Measurements from ENCODE around the gene CIAO2A. TPM values are rescaled to one million over a fixed set of nuclear protein-coding genes. Genes with fewer than 3 reads are reported as not detected.
"Not testable (repeated sequence)": the region's sequence is repeated elsewhere in the genome, so short reads cannot be mapped to it uniquely, and the experiment has no call there.

CIAO2A gene, protein sequence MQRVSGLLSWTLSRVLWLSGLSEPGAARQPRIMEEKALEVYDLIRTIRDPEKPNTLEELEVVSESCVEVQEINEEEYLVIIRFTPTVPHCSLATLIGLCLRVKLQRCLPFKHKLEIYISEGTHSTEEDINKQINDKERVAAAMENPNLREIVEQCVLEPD
- polyA plus RNA-seq (2013, experiment 1 of 2; ENCODE audit: insufficient read length): 39.3 TPM
- polyA plus RNA-seq (2013, experiment 2 of 2; ENCODE audit: insufficient read length): 25.0 TPM

DNA sequence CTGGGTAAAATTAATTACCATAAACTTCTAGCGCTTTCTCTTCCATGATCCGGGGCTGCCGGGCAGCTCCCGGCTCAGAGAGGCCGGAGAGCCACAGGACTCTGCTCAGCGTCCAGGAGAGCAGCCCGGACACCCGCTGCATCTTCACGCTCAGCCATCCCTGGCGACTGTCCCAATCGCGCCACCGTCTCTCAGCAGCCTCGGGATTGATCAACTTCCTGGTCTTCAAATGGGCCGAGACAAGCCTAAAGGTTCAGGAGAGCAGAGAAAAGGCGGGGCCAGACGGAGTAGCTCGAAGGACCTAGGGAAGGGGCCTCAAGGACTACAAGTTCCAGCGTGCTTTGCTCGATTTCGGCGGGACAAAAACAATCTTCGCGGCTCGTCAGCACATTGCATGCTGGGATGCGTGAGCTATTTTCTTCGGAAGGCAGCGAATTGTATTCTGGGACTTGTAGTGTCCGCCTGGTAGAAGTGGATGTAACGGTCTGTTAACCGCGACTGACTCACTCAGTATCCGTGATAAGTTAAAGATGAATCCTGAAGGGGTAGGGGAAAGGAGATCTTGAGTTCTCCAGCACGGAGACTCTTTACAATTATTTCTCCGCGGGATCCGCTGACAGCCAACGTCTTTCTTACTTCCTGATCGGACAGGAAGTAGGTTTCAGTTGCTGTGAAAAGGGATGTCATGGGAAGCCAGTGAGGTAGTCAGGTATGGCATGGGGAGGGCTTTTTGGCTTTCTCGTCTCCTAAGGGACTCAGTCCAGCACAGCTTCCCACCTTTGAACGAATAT lies at the start of gene CIAO2A:
Gene CIAO2A (minus strand): TSS at position 212 of the 791 bp plus-strand sequence. CDS start 70 bp downstream, at position 142.
- peak; percentile 99 for DNase-seq

DNA sequence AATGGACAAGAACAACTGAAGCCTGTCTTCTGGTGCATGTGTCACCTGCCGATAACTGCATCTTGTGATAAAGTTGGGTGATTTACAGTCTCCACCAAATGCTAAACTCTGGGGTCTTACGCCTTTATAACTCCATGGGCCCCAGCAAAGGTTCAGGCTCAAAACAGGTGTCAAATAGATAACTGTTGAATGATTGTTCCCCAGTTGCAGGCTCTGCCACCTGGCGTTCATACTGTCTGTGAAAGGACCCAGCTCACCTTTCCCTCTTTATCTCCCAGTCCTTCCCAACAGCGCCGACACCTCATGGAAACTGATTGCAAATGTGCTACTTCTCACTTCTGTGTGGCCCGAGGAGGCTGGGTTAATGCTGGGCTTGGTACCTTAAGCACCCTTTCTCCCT lies 49.6 kb upstream of the CIAO2A start:
- no peak for DNase-seq

DNA sequence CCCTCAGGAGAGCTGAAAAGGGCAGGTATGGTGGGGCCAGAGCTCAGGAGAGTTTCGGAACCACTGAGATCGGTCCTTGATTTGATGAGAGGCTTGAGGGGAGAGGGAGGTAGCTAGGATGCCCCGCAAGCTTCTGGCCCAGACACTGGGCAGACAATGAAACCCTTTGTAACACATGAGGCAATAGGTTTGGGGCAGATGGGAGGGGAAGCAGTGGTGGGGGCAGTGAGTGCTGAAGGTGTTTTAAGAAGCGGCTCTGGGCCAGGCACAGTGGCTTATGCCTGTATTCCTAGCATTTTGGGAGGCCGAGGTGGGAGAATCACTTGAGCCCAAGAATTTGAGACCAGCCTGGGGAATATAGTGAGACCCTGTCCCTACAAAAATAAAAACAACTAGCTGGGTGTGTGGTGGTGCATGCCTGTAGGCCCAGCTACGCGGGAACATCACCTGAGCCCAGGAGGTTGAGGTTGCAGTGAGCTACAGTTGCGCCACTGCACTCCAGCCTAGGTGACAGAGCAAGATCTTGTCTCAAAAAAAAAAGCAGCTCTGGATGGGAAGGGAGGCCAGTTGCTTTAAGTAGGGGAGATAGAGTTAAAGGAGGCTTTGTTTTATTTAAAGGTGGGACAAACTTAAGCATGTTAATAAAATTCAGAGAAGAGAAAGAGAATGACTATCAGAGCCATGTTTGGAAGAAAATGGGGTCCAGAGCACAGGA lies 48.3 kb upstream of the CIAO2A start:
- no peak for DNase-seq

DNA sequence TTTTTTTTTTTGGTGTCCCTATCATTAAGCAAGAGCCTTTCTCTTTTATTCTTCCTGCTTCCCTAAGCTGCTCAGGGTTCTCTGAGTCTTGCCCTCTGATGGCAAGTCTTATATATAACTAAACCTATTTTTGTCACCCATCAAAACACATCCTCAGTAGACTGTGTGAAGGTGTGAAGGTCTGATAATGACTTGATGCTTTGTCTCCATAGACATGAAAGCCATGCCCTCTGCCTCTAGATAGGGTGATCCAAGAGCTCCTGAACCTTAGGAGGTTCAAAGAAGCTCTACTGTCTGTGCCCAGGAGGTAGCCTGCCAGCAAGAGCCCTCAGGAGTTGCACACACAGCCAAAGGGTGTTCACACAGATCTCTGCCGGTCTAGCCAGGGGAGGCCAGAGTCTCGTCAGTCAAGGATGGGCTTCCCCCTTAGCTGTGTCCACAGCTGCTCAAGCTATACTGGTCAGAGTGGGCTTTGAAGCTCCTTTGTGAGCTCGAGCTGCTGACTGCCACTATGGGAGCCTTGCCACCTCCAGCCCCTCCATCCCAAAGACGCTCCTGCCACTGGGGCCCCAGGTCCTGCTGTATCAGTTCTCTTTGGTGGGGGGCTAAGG lies 44.8 kb upstream of the CIAO2A start:
- no peak for DNase-seq

DNA sequence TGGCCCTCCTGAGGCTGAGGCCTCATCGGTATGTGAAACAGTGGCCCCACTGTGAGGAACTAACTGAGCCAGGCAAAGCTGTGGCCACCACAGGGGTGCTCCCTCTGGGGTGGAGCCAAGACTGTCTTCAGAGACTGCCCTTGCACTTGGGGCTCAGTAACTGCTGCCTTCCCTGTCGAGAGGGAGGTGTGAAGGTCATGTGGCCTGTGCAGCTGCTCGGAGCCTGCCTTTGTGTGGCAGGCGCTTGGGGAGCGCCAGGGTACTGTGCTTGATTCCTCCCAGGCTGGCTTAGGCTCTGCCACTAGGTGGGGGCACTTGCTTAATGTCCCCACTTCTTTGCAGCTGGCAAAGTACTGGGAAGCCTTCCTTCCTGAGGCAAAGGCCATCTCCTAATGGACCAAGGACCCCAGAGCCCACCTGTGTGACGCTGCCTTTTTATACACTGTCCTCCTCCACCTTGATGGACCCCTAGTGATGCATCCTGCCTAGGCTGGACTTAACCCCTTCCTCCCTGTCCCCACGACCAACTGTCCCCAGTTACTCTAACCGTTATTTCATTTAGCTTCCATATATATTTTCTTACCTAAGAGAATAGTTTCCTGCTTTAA lies 43.7 kb upstream of the CIAO2A start:
- DNase-seq: no peak

DNA sequence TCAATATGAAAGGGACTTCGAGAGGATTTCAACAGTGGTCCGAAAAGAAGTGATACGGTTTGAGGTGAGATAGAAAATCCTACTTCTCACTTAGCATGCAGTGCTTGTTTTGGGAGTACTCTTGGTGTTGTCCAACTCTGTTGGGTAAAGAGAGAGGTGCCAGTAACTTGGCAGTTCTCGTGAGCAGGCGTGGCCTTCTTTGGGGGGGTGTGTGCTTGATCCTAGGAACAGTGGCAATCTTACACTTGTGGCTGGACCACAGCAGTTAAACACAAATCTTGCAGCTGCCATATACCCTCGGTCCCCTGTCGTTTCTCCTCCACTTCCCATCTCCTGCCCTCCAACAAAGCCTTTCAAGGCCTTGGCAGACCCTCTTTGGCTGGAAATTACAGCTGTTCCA lies 42.7 kb upstream of the CIAO2A start:
- no peak for DNase-seq

DNA sequence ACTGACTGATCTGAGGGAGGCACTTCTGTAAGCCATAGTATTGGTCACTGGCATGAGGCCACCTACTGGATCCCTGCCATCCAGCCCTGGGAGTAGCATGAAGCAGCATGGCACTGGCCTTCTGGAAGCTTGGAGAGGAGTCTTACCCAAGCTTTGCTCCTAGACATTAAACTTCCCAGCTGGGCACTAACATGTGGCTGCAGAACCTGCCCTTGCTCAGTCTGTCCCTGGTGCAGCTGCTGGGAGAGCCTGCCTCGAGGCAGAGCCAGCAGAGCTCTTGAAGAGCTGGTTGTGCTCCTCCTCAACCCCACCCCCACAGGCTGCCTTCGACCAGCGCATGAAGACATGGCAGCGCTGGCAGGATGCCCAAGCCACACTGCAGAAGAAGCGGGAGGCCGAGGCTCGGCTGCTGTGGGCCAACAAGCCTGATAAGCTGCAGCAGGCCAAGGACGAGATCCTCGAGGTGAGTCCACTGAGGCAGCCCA lies 40.7 kb upstream of the CIAO2A start:
- no peak for DNase-seq

DNA sequence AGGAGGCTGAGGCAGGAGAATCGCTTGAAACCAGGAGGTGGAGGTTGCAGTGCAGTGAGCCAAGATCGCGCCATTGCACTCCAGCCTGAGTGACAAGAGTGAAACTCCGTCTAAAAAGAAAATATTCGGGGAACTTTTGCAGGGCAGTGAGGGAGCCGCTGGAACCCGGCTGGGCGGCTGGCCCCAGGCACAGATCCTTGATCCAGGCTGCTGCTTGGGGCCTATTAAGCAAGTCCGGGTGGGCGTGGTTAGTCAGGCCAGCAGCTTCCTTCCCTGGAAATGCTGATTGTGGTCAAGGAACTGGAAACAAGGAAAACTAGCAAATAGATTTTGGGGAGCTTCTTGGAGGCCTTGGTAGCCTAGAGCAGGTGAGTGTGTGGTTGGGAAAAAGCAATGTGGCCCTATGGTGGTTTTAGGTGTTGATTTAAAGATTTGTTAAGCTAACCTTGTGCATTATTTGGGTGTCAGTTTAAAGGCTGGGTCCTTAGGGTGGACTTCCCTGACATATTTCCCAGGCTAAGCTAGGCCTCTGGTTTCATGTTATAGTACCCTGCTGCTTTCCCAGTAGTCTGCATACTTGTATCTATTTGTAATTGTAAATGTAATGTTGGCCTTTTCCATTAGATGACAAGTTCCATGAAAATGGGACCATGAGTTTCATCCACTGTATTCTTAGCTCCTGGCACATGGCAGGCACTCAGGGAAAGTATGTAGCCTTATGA lies 40.1 kb upstream of the CIAO2A start:
- DNase-seq: no peak

DNA sequence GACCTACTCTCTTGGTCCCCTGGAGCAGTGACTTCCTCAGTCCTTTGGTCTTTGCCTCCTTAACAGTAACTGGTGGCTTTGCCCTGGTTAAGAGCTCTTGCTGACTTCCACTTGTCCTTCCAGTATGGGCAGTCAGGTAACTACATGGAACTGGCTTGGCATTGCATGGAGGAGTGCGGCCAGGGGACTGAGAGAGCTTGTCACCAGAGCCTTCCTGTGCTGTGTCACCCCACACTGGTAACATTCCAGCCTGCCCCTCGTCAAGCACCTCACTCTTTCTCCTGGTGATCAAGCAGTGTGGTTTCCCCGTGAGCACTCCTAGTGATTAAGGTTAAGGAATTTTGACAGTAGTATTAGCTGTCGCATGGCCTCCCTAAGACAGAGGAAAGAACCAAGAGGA lies 38.6 kb upstream of the CIAO2A start:
- no peak for DNase-seq

DNA sequence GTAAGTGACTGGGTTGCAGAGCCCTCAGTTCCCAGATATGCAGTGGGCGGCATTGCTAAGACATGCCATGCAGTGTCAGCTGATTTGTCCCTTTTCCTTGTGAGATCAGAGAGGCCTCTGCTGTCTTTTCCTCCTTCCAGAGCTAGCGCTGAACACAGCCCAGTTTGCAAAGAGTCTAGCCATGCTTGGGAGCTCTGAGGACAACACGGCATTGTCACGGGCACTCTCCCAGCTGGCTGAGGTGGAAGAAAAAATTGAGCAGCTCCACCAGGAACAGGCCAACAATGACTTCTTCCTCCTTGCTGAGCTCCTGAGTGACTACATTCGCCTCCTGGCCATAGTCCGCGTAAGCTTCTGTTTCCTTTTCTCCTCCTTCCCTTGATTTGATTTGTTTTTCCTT lies 37.9 kb upstream of the CIAO2A start:
- DNase-seq: no peak

DNA sequence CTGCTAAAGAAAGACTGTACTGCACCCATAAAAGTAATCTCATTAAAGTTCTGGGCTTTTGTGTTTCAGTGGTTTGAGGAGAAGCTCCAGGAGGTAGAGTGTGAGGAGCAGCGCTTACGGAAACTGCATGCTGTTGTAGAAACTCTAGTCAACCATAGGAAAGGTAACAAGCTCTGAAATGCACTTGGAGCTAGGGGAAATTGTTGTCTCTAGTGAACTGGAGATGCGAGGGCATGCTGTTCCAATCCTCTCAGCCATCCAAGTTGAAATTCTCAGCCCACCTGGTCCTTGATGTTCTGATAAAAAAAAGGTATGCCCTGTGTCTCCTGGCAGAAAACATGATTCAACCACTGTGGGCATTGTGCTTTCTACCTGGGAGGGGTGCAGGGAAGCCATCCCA lies 36.5 kb upstream of the CIAO2A start:
- no peak for DNase-seq

DNA sequence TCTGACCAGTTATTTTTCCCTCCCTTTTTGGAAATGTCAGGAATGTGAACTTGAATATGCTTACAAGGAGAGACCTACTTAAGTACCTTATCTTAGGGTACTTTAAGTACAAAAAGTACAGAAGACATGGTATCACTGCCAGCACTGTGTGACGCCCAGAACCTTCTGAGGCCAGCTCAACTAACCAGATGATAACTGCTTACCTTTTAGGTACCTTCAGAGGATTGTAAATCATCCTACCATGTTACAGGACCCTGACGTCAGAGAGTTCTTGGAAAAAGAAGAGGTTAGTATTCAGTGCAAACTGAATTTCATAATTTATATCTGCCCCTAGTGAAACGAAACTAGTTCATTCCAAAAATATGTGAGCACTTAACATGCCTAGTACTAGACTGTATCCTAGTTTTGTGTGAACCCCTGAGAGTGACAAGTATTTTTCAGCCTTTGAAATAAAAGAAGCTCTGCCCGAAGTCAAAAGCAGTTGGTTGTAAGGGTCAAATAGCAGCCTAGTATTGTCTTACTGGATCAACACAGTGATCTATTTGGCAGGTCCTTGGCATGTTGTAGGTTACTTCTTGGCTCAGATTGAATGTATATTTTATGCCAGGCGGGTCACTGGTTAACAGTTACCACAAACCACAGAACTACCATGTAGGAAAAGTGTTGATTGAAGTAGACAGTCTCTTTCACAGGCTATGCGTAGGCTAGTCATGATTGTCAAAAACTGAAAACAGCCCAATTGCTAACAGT lies 34.1 kb upstream of the CIAO2A start:
- DNase-seq: no peak

DNA sequence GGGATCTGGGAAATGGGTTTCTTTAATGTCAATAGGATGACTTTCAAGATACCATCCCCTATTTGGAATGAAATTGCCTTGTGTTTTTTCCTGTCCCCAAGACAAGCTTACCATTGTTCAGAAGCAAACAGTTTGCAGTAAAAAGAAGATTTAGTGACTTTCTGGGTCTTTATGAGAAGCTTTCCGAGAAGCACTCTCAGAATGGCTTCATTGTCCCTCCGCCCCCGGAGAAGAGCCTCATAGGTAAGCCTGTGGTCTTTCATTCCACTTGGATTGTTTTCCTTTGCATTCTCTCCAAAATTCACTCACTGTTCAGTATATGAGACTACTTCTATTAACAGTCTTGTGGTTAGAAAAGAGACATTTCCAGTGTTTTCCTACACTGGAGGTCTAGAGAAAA lies 32.3 kb upstream of the CIAO2A start:
- DNase-seq: no peak

DNA sequence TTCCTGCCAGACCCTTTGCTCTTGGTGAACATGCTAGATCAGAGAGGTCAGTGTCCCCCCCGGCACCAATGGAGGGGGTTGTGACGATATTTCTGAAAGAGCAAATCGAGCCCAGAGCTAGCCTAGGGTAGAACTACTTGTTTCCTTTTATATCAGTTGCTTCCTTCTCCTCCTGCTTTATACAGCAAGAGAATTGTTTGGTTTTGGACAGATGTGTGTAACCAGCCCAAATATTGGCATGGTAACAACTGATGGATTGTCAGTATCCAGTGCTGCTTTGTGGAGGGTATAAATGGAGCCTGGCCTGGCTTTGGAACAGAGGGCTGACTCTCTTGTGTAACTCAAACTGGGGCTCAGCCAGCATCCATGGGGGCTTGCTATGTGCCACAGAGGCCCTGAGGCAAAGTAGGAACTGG lies 29.3 kb upstream of the CIAO2A start:
- no peak for DNase-seq

DNA sequence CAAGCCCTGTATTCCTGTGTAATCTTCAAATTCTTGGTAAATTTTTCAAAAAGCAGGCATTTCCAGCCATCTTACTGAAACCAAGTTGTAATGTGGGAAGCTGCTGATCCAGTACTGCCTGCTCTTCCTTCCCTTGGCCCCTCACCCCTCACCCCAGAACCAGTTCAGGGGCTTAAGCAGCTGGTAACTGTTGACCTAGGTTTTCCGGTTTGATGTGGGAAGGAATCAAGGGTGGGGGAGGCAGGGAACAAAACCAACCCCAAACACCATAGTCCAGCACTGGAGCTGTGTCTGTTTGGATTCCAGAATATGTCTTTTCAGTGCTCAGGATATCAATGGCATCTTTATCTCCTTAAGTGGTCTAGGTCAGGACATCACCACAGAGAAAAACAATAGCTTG lies 28.8 kb upstream of the CIAO2A start:
- no peak for DNase-seq

DNA sequence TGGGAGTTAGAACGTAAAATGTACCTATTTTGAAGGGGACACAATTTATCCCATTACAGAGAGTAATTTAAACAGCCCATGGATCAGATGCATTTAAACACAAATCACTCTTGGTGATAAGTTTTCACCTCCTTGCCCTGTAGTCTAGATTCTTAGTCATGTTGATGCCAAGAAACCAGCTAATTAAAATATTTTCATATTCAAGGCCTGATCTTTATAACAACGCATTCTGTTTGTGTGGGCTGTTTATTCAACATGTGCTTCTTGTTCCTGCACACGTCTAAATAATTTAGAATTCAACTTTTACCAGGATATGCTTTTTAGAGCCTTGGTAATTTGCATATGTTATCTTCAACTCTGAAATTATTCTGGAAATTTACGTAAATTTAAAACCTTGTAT lies 28.0 kb upstream of the CIAO2A start:
- DNase-seq: no peak

DNA sequence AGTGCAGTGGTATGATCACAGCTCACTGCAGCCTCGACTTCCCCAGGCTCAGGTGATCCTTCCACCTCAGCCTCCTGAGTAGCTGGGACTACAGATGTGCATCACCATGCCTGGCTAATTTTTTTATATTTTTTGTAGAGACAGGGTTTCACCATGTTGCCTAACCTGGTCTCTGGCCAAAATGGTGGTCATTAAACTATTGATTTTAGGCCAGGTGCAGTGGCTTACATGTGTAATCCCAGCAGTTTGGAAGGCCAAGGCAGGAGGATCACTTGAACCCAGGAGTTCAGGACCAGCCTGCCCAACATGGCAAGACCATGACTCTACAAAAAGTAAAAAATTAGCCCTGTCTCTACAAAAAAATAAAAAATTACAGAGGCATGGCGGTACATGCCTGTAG lies 26.7 kb upstream of the CIAO2A start:
- not testable (repeated sequence) for DNase-seq

DNA sequence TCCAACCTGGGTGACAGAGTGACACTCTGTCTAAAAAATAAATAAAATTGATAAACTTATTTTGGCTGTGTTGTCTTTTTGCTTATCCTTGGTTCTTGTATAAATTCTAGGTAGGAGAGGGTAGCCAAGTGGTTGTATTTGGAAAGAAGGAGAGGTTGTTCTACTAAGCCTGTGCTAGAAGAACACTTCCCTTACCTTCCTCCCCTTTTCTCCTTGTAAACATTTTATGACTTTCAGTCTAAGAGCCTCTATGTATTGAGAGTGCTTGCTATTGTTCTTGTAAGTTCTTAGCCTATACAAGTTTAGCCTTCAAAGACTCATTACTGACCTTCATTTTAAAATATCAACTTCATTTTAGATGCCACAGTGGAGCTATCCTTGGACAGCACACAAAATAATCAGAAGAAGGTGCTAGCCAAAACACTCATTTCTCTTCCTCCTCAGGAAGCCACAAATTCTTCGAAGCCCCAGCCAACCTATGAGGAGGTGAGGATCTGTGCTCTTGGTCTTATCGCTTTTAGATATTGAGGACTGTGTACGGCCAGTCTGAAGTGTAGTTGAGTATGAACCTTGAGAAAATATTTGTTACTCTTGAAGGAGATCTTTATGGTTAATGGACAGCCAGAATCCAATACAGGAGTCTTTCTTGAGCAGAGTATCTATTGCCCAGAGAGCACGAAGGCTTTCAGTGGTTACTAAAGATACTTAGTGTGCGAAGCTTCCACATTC lies 24.3 kb upstream of the CIAO2A start:
- DNase-seq: no peak

DNA sequence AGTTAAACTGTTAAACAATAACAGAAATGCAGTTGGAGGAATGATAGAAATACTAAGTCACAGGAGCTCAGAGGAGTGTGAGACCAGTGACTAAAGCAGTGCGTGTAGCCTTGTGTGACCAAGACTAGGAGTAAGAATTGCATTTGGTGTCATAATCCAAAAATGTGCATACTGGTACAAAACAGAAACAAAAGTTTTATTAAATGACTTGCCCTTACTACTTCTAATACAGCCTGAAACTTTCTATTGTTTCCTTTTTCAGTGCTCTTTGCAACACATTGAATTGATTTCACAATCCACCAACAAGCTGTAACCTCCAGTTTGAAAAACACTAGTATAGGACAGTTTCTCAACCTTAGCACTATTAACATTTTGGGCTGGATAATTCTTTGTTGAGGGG lies 19.3 kb upstream of the CIAO2A start:
- peak; percentile 56 for DNase-seq

DNA sequence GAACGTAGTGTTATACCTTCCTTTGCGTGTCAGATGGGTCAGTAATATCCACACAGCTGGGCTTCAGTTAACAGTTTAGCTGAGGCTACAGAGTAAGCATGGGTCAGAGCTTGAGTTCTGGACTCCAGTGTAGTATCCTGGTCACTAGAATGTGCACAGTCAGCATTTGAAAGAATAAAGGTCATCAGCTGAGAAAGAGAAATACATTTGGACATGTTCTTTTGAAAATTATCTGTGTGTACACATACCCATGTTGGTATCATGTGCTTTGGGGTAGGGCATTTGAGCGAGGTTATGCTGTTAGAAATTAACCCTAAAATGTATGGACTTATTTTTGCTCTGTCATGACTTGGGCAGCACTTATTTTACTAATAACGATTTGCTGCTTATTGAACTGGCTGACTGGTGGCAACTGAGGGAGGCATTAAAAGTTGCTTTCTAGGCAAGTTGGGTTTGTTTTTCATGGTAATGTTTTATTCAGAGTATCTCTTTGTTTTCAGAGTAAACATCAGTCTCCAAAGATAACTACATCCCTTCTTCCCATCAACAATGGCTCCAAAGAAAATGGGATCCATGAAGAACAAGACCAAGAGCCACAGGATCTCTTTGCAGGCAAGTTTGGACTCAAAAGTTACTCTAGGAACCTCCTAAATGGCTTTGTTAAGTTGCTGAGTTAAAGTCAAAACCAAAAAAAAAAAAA lies 18.6 kb upstream of the CIAO2A start:
- DNase-seq: no peak
